Panc1 (cell line): ENCODE data around the gene CAMKMT. TPM values are rescaled to one million over a fixed set of nuclear protein-coding genes. Genes with fewer than 3 reads are reported as not detected.

Experiments used
- ATAC-seq: fragments of 200-7000 bp; cut with Tn5 transposase; 2 replicates; pipeline ENCODE4 v1.9.1; 2020; ENCODE audit warnings: mild to moderate bottlenecking, moderate library complexity
- BruUV-seq: library from RNA; stranded (reverse); fragments of 400-500 nt; replicated peaks from 2 replicates; lab custom pipeline; 2021; lab: Mats Ljungman, UMichigan
- CTCF ChIA-PET: fragments of 300-600 bp; sonication (Branson Sonifier 250); formaldehyde crosslinking; loops from one replicate; lab custom pipeline; 2022; ENCODE audit warnings: antibody characterized with exemption; lab: Charles Lee
- POLR2A ChIA-PET: fragments of 300-600 bp; sonication (Branson Sonifier 250); formaldehyde crosslinking; loops from one replicate; lab custom pipeline; 2022; ENCODE audit warnings: antibody characterized with exemption; lab: Charles Lee
- DNase-seq: peaks from one replicate; pipeline ENCODE4 v3.0.0-alpha.2; 2010; ENCODE audit warnings: low read depth, low spot score
- H3K27ac ChIP-seq: 2 replicates; pipeline ENCODE4 v1.5.1; 2011; ENCODE audit warnings: mild to moderate bottlenecking, low read length, inconsistent platforms
- H3K27me3 ChIP-seq: fragments of 200-500 bp; sonication (Bioruptor generic); 2 replicates; pipeline ENCODE4 v1.6.0; 2014; ENCODE audit warnings: low read length, inconsistent platforms; ENCODE audit not compliant: control insufficient read depth, insufficient read depth
- H3K36me3 ChIP-seq: fragments of 200-500 bp; sonication (Bioruptor generic); 2 replicates; pipeline ENCODE4 v1.5.1; 2014; ENCODE audit warnings: inconsistent platforms, mild to moderate bottlenecking, low read length, moderate library complexity; ENCODE audit not compliant: control insufficient read depth, insufficient read depth
- H3K4me1 ChIP-seq: 2 replicates; pipeline ENCODE4 v1.5.1; 2011; ENCODE audit warnings: inconsistent platforms, mild to moderate bottlenecking, low read length, moderate library complexity; ENCODE audit not compliant: control insufficient read depth, insufficient read depth
- H3K4me3 ChIP-seq, 2 experiments: 2 replicates each; pipeline ENCODE4 v1.5.1; 2011 to 2012; ENCODE audit warnings: low read depth in 2 of 2, low read length in 2 of 2, mild to moderate bottlenecking in 2 of 2, inconsistent platforms in 1 of 2, moderate library complexity in 1 of 2
- H3K9me3 ChIP-seq: fragments of 200-500 bp; sonication (Bioruptor generic); 2 replicates; pipeline ENCODE4 v1.5.1; 2014; ENCODE audit warnings: low read depth, mild to moderate bottlenecking, inconsistent platforms, low read length, moderate library complexity; ENCODE audit not compliant: control insufficient read depth, insufficient read depth
- CTCF ChIP-seq: fragments of 450-650 bp; IDR thresholded peaks from 2 replicates; pipeline ENCODE4 v1.5.1; 2017; ENCODE audit warnings: mild to moderate bottlenecking
- POLR2AphosphoS5 ChIP-seq: IDR thresholded peaks from 2 replicates; pipeline ENCODE4 v1.6.1; 2012; ENCODE audit warnings: mild to moderate bottlenecking, low read depth, low read length, moderate library complexity
- REST ChIP-seq, 2 experiments: IDR thresholded peaks; 2 replicates each; pipeline ENCODE4 v1.6.1; 2011 to 2012; ENCODE audit warnings: low read depth in 2 of 2, control low read depth in 1 of 2, low read length in 1 of 2, mild to moderate bottlenecking in 1 of 2, moderate library complexity in 1 of 2; ENCODE audit not compliant: insufficient read depth in 1 of 2
- SIN3A ChIP-seq: IDR thresholded peaks from 2 replicates; pipeline ENCODE4 v1.6.1; 2012; ENCODE audit warnings: low read depth, mild to moderate bottlenecking, low read length, moderate library complexity, borderline replicate concordance; ENCODE audit not compliant: insufficient read depth
- TCF7L2 ChIP-seq: IDR thresholded peaks from 2 replicates; pipeline ENCODE4 v1.6.1; 2011; ENCODE audit warnings: mild to moderate bottlenecking, low read depth, low read length, inconsistent platforms
- in situ Hi-C: cut with HindIII; loops from 2 replicates; pipeline ENCODE4 v1.10.0; 2016; ENCODE audit warnings: low sequenced_read_pairs, low pct_unique_long_range_greater_than_20kb
- intact Hi-C: fragments of 100-400 bp; cut with micrococcal nuclease; formaldehyde crosslinking; loops from one replicate; pipeline ENCODE4 v1.10.0; 2022; ENCODE audit not compliant: unreplicated experiment
- total RNA-seq: library from RNA; stranded (reverse); gene quantifications from one replicate; pipeline ENCODE4 v1.2.1, GENCODE V29; 2021; ENCODE audit not compliant: unreplicated experiment

The CAMKMT gene
- total RNA-seq, 1 experiment from 2014 or later = 12.6 TPM

GRCh38 chr2:44789446-44789845 lies 427.7 kb downstream of the CAMKMT start:
- no TSS peak for BruUV-seq
- ChIA-PET CTCF (no interaction called here), POLR2A (no interaction called here)
- Histone ChIP-seq H3K36me3 (no peaks in the 10 kb centered on the region), H3K4me1 (no peaks in the 10 kb centered on the region), H3K27ac (no peak overlapping the region), H3K27me3 (no peaks in the 10 kb centered on the region), H3K4me3 (no peak overlapping the region), H3K9me3 (no peaks in the 10 kb centered on the region)
- intact Hi-C loops (no loop called here), in situ Hi-C loops (no loop called here)
- TF ChIP-seq CTCF = no peak
- TF ChIP-seq REST (IDR thresholded peaks at IDR 0.05; ENCODE audit: insufficient read depth in 1 of 2, low read depth in 2 of 2, low read length in 1 of 2) = no peak
- TF ChIP-seq TCF7L2 = no peak
- no peak for TF ChIP-seq POLR2AphosphoS5
- TF ChIP-seq SIN3A = no peak
- ATAC-seq (no peak), DNase-seq (no peak)

GRCh38 chr2:44789971-44790721 lies 428.4 kb downstream of the CAMKMT start:
- DNase-seq = no peak
- no peak overlapping the region for H3K27ac ChIP-seq
- H3K9me3 ChIP-seq = no peaks in the 10 kb centered on the region
- ChIA-PET CTCF (no interaction called here), POLR2A (interaction anchor here (0.7 kb wide), 1 partner anchor 82 kb away, joined by 3 read pairs; no protein-coding TSS in a partner anchor)
- BruUV-seq = no TSS peak
- no peaks in the 10 kb centered on the region for H3K4me1 ChIP-seq
- no peak for ATAC-seq
- in situ Hi-C loops (no loop called here), intact Hi-C loops (no loop called here)
- TF ChIP-seq POLR2AphosphoS5 (no peak), REST (IDR thresholded peaks at IDR 0.05; ENCODE audit: insufficient read depth in 1 of 2, low read depth in 2 of 2, low read length in 1 of 2) (no peak), SIN3A (no peak), CTCF (no peak), TCF7L2 (no peak)
- H3K4me3 ChIP-seq = no peak overlapping the region
- no peaks in the 10 kb centered on the region for H3K27me3 ChIP-seq
- H3K36me3 ChIP-seq = no peaks in the 10 kb centered on the region
